ENCODE data around the gene RPAIN. TPM values are rescaled to one million over a fixed set of nuclear protein-coding genes. Genes with fewer than 3 reads are reported as not detected.

The RPAIN gene
- total RNA-seq: 29.5 and 41.8 TPM in 2 replicates

GRCh38 chr17:5419959-5420653, at the start of gene RPAIN:
RPAIN (plus strand) TSS chr17:5420182; CDS start chr17:5420211, 29 bp downstream.

GRCh38 chr17:5419356-5419958, 525 bp upstream of the RPAIN start, which contains the start of gene NUP88:
NUP88 (minus strand) TSS chr17:5419662; CDS start chr17:5419650, 12 bp downstream.

GRCh38 chr17:5438716-5439445, 18.9 kb downstream of the RPAIN start, which contains the start of gene C1QBP:
C1QBP (minus strand) TSS chr17:5439155; CDS start chr17:5439073, 82 bp downstream.

Other genes with a start within 250 kb of the RPAIN start
- gene ZNF594, start 228.3 kb upstream of the RPAIN start, total RNA-seq: 3.3 and 8.1 TPM in 2 replicates
- not detected in 2 replicates for gene SCIMP, start 185.3 kb upstream of the RPAIN start, total RNA-seq
- gene RABEP1, start 137.9 kb upstream of the RPAIN start, total RNA-seq: 21.5 and 21.7 TPM in 2 replicates
- 64.2 and 77.8 TPM in 2 replicates for gene NUP88, start 520 bp upstream of the RPAIN start, total RNA-seq
- 324 and 365 TPM in 2 replicates for gene C1QBP, start 19.0 kb downstream of the RPAIN start, total RNA-seq
- gene DHX33, start 48.8 kb downstream of the RPAIN start, total RNA-seq: 7.6 and 8.9 TPM in 2 replicates
- gene DERL2, start 66.0 kb downstream of the RPAIN start, total RNA-seq: 28.8 and 35.6 TPM in 2 replicates
- gene MIS12, start 66.4 kb downstream of the RPAIN start, total RNA-seq: 11.8 and 14.0 TPM in 2 replicates
- 11.2 and 13.6 TPM in 2 replicates for gene NLRP1, start 164.3 kb downstream of the RPAIN start, total RNA-seq

Data from airway epithelial cell (primary cell).